Effector CD4-positive, alpha-beta T cell (primary cell): ENCODE data around the gene SUPT5H.
"Not testable (repeated sequence)": the region's sequence is repeated elsewhere in the genome, so short reads cannot be mapped to it uniquely, and the experiment has no call there.

Source experiments
- DNase-seq: peaks from one replicate; pipeline ENCODE4 v3.0.0-alpha.2; 2020

SUPT5H gene

GRCh38 chr19:39426170-39426569, 19.2 kb upstream of the SUPT5H start:
- DNase-seq, result no peak

- DNase-seq, result no peak
Measured at GRCh38 chr19:39427707-39428106, 17.7 kb upstream of the SUPT5H start.

GRCh38 chr19:39428283-39429112, 16.9 kb upstream of the SUPT5H start:
- no peak for DNase-seq

GRCh38 chr19:39430675-39431593, 14.4 kb upstream of the SUPT5H start:
- DNase-seq, result peak; percentile 68

GRCh38 chr19:39432677-39433025, 12.7 kb upstream of the SUPT5H start:
- DNase-seq, result no peak

- no peak for DNase-seq
Measured at GRCh38 chr19:39433480-39434079, 11.8 kb upstream of the SUPT5H start.

- no peak for DNase-seq
Measured at GRCh38 chr19:39434123-39435076, 11.0 kb upstream of the SUPT5H start.

GRCh38 chr19:39435499-39436349, 9.7 kb upstream of the SUPT5H start, which contains the start of gene RPS16:
TSS of gene RPS16 (minus strand) at chr19:39435949. CDS start at chr19:39435895, 54 bp downstream.
- peak; percentile 97 for DNase-seq

GRCh38 chr19:39436350-39436716, 9.0 kb upstream of the SUPT5H start:
- no peak for DNase-seq

GRCh38 chr19:39438270-39438934, 7.0 kb upstream of the SUPT5H start:
- DNase-seq, result no peak

GRCh38 chr19:39444598-39445195, 685 bp upstream of the SUPT5H start:
- no peak for DNase-seq

GRCh38 chr19:39446365-39447084, 1.1 kb downstream of the SUPT5H start:
- DNase-seq, result no peak

- no peak for DNase-seq
Measured at GRCh38 chr19:39448271-39448670, 2.9 kb downstream of the SUPT5H start.

- no peak for DNase-seq
Measured at GRCh38 chr19:39449116-39449797, 3.9 kb downstream of the SUPT5H start.

GRCh38 chr19:39451257-39451656, 5.9 kb downstream of the SUPT5H start:
- not testable (repeated sequence) for DNase-seq

GRCh38 chr19:39463403-39463802, 18.0 kb downstream of the SUPT5H start:
- no peak for DNase-seq

- DNase-seq, result no peak
Measured at GRCh38 chr19:39465956-39466747, 20.8 kb downstream of the SUPT5H start.

GRCh38 chr19:39467941-39468340, 22.6 kb downstream of the SUPT5H start:
- no peak for DNase-seq
